ENCODE results near the gene TXNDC17.

DNA sequence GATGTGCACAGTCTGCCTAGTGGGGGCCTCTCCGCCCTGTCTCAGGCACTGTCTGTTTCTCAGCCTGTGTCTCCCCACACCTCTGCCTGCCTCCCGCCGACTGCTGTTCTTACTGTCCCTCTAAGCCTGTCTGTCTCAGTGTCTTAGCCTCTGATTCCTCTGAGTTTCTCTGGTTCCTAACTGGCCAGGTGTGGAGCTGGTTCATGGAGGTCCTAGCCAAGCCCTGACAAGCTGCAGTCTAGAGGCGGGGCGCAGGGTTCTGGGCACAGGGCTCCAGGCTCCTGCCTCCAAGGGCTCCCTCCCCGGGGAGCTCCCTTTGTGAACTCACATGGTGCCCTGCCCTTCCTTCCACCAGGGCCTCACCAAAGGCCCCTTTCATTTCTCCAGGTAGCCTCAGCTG, 30.1 kb downstream of the TXNDC17 start:
- TF ChIP-seq POLR2AphosphoS5 (IDR thresholded peaks at IDR 0.05; ENCODE audit: low read depth, low read length) (no peak), SIN3A (IDR thresholded peaks at IDR 0.05; ENCODE audit: borderline replicate concordance, insufficient read depth, low read length) (no peak), TAF1 (IDR thresholded peaks at IDR 0.05; ENCODE audit: borderline replicate concordance, insufficient read depth, low read length) (no peak)
- TF ChIP-seq, protein P1, sequence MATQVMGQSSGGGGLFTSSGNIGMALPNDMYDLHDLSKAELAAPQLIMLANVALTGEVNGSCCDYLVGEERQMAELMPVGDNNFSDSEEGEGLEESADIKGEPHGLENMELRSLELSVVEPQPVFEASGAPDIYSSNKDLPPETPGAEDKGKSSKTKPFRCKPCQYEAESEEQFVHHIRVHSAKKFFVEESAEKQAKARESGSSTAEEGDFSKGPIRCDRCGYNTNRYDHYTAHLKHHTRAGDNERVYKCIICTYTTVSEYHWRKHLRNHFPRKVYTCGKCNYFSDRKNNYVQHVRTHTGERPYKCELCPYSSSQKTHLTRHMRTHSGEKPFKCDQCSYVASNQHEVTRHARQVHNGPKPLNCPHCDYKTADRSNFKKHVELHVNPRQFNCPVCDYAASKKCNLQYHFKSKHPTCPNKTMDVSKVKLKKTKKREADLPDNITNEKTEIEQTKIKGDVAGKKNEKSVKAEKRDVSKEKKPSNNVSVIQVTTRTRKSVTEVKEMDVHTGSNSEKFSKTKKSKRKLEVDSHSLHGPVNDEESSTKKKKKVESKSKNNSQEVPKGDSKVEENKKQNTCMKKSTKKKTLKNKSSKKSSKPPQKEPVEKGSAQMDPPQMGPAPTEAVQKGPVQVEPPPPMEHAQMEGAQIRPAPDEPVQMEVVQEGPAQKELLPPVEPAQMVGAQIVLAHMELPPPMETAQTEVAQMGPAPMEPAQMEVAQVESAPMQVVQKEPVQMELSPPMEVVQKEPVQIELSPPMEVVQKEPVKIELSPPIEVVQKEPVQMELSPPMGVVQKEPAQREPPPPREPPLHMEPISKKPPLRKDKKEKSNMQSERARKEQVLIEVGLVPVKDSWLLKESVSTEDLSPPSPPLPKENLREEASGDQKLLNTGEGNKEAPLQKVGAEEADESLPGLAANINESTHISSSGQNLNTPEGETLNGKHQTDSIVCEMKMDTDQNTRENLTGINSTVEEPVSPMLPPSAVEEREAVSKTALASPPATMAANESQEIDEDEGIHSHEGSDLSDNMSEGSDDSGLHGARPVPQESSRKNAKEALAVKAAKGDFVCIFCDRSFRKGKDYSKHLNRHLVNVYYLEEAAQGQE (IDR thresholded peaks at IDR 0.05; ENCODE audit: insufficient read depth in 1 of 2, low read depth in 2 of 2, low read length in 2 of 2), result no peak

All from PFSK-1 (cell line).